Right ventricle myocardium superior (tissue), 1 donor: ENCODE results near the gene H1-8. TPM values are rescaled to one million over a fixed set of nuclear protein-coding genes. Genes with fewer than 3 reads are reported as not detected.
A peak's percentile ranks its signal among the peaks of the same experiment; 100 is the strongest.

Source experiments
- ATAC-seq: fragments of 200-7000 bp; cut with Tn5 transposase; one replicate; pipeline ENCODE4 v1.9.1; 2020; ENCODE audit warnings: mild to moderate bottlenecking; ENCODE audit not compliant: poor library complexity
- DNase-seq: peaks from one replicate; pipeline ENCODE4 v3.0.0-alpha.2; 2020
- intact Hi-C: fragments of 100-400 bp; cut with DNase I; formaldehyde crosslinking; loops from one replicate; pipeline ENCODE4 v1.11.2; 2022
- total RNA-seq: library from RNA; stranded (reverse); fragmentation: NEBNext Ultra II Directional; extraction: Animal tissue kit (Norgen Biotek cat#: 25700); gene quantifications from one replicate; pipeline ENCODE4 v1.2.1, GENCODE V29; 2021
- donor health status: DM: no; HTN: yes; CAD: no; lungs with severe emphysema.

H1-8 gene
- total RNA-seq, 1 donor from 2014 or later, result not detected

DNA sequence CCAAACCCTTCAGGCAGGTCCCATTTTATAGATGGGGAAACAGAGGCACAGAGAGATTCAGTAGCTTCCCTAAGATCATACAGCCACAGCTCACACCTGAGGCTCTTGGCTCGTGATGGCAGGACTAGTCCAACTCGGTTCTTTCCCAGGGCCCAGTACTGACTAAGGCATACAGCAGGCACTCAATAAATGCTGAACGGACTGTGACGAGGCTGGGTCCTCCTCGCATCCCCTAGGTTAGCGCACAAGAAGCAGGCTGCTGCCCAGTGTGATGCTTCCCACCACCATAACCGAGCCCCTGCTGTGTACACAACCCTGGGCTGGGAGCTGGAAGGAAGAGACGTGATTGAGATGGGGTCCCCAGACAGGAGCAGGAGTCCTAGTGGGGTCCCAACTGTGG is 38.6 kb downstream of the H1-8 start:
- intact Hi-C loops, result no loop called here
- ATAC-seq (no peak), DNase-seq (no peak)

DNA sequence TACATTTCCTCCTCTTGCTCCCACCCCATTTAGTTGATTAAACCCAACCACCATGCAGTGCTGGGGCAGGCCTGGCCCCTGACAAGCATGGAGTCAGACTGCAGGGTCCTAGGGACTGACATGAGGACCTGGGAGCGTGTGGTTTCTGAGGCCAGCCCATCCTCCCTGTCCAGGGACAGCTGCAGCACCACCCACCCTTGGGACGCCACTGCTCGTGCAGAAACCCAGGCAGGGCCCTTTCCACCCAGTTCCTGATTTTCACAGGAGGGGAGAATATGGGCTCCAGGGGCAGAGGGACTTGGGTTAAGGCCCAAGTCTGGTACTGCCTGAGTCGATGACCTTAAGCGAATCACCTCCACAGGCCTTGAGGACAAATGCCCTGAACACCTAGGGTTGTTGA is 39.8 kb downstream of the H1-8 start:
- ATAC-seq (no peak), DNase-seq (no peak)
- intact Hi-C loops, result no loop called here

DNA sequence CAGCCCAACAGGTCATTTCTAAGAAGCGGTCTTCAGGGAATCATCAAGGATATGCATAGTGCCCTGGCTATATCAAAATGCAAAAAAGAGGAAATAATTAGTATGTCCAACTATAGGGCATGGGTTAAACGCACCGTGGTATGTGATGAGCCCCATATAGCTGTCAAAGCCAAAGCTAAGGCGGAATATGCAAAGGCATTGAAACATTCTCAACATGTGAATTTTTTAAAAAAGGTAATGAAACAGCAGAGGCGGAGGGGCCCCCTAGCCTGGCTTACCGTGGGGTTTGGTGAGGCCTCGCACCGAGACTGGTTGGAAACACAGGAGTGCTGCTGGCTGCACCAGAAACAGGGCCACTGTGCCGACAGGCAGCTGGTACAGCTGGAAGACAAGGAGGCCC is 40.3 kb downstream of the H1-8 start:
- DNase-seq (no peak), ATAC-seq (no peak)
- intact Hi-C loops, result no loop called here

DNA sequence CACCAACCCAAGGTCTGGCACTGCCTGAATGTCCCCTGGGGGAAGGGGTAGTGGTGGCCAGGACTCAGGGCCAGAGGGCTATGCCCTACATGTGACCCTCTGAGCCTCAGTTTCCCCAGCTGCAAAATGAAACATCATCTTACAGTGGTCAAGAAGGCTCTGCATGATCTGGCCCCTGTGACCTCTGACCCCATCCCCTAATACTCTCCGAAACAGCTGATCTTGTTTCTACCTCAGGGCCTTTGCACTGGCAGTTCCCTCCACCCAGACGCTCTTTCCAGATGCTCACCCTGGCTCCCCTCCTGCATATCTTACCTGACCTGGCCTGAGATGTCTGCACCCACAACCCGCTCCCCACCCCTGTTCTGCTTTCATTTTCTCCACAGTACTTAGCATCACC is 41.7 kb downstream of the H1-8 start:
- no peak for ATAC-seq
- intact Hi-C loops, result no loop called here

DNA sequence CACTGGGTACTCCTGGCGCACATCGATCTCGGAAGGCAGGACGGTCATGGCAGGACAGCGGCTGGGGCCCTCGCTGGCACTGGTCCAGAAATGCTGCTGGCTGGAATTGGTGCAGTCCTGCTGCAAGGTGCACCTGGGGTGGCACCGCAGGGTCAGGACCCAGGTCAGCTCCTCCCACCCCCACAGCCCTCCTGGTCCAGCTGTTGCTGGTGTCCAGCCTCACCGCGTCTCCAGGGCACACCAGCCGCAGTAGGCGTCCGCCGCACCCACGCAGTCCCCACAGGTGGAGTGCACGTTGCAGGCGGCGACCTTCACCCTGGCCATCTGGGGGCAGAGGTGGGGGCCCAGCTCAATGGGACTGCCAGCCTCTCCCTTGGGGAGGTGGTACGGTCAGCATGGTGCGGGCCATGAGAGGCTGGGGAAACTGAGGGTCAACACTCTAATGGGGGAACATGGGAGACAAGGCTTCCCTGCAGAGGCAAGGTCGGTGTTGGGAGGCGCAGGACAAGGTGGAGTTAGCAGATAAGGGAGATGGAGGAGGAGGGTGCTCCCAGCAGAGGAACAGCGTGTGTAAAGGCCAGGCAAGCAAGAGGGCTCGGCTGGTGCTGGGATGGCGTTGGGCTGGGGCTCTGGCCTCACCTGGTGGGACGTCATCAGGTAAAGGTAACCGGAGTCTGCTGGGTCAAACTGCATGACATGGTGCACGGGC is 43.1 kb downstream of the H1-8 start:
- intact Hi-C loops, result no loop called here
- ATAC-seq (no peak), DNase-seq (peak; percentile 44)

More for the DNA sequence above, 41.7 kb downstream of the H1-8 start:
- no peak for DNase-seq

DNA sequence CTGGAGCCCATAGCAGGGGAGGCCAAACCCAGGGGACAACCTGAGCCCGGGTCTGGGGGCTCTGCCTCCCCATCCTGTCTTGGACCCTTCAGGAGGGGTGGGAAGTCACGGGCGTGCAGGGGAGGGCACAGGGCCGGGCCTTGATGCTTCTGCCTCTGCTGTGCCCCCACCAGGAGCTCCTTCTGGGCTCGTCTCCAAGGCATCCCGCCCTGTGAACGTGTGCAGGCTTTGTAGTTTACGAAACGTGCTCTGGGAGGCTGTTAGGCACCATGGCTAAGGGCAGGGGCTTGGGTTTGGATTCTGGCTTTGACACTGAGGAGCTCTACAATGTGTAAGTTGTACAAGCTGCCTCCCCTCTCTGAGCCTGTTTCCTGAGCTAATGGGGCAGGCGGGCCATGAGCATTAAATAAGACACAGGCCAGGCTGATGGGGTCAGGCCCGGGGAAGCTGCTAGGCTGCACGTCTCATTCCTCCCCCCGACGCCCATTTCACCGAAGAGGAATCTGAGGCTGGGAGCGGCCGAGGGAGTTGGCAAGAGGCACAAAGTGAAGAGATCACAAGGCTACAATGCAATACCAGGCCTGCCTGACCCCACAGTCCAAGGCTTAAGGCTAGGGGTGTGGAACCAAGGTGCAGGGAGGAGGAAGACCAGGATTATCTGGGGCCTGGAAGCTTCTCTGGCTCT is 43.9 kb downstream of the H1-8 start:
- DNase-seq (no peak), ATAC-seq (peak; percentile 9)
- intact Hi-C loops, result no loop called here

DNA sequence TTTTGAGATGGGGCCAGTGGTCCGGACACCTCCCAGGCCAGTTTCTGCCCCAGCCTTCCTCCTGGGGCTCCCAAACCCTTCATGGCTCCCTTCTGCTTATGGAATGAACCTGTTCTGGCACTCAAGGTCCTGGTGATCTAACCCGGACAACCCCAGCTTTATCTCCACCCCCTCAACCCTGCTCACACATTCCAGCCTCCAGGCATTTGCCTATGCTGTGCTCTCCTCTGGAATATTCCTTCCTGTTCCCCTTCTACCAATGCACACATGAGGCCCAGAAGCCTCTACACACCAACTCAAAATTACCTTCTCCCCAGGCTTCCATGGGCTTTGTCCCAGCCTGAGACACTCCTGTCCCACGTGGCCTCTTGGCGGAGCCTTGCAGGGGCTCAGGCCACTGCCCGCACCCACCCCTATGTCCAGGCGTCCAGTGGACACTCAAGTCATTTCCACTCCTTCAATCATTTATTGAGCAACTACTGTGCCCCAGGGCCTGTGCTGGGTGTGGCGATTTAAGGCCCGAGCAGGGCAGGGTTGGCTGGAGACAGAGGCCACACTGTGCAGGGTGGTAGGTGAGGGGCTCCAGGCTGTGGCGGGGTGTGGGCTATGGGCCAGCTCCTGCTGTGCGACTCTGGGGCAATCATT is 44.7 kb downstream of the H1-8 start:
- no peak for DNase-seq
- intact Hi-C loops, result no loop called here

DNA sequence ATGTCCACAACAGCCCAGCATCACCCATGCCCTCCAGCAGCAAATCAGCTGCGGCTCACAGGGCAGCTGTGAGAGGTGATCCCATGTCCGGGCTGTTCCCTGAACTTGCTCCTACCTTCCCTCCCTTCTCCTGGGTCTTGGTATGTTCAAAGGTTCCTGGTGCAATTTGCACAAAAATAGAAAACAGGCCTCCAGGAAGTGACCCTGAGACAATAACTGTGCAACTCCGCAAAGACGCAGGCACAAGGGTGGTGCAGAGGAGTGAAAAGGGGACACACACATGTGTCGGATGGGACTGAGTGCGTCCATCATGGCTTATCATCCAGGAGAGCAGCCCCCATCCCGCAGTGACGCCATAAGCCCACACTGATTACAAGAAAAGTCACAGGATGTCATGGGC is 47.2 kb downstream of the H1-8 start:
- ATAC-seq (no peak), DNase-seq (no peak)
- intact Hi-C loops, result no loop called here

More for the DNA sequence above, 44.7 kb downstream of the H1-8 start:
- ATAC-seq, result no peak

DNA sequence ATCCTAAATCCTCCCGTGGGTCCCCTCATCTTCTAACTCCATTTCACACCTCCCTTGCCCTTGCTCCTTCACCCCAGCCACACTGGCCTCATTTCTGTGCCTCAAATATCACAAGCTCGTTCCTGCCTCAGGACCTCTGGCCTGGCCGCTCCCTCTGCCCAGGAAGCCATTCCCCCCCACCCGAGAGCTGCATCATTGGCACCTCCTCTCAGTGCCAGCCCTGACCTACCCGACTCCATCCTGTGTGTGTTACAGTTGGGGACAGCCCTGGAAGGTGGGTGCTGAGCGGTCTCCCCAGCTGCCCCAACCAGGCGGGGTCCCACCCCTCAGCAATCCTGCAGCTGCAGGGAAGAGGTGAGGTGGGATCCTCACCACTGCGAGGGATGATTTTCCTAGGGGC is 49.0 kb downstream of the H1-8 start:
- no peak for DNase-seq
- ATAC-seq, result no peak
- intact Hi-C loops, result no loop called here

DNA sequence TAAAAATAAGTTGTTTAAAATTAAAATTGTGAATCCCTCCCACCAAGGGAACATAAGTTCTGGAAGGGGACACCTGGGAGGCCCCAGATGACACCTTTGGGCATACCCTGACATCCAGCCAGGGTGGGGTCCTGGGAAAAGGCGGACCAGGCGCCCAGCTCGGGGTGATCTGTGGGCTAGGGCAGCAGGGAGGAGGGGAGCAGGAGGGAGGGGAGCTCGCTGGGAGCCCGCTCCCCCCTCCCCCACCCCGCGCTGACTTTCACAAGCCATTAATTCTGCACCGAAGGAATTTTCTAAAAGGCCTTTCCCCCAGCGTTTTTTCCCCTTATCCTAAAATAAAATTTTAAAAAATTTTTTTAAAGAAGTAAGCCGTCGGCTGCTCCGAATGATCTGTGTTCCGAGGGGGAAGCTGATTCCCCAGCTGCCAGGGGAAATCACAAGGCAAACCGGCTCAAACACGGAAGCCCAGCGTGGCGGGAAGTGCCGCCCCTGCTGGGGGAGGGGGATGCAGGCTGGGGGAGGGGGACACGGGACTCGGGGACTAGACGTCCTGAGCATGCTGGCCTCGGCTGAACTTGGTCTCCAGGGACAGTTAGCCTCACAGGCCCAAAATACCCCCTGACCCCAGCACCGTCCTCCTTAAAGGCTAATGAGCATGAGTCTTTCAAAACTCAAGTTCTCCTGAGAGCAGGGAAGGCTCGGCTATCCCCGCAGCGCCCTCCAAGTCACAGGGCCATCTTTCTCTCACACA is 49.6 kb downstream of the H1-8 start:
- intact Hi-C loops, result no loop called here
- ATAC-seq, result peak; percentile 23
- peak; percentile 89 for DNase-seq

DNA sequence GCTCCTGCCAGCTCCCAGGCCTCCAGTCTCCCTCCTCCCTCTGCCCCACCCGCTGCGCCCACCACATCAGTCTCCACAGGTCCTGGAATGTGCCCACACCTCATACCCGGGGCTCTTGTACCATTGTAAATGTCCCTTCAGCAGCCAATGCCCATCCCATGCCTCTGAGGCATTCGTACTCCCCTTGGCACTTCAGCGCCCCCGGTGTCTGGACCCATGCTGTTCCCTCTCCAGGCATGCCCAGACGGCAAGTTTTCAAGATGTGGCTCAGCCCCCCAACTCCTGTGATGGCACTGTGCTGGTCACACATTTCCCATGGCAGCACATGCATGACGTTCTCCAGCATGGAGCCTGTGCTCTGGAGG is 50.2 kb downstream of the H1-8 start:
- ATAC-seq (no peak), DNase-seq (no peak)
- intact Hi-C loops, result no loop called here

DNA sequence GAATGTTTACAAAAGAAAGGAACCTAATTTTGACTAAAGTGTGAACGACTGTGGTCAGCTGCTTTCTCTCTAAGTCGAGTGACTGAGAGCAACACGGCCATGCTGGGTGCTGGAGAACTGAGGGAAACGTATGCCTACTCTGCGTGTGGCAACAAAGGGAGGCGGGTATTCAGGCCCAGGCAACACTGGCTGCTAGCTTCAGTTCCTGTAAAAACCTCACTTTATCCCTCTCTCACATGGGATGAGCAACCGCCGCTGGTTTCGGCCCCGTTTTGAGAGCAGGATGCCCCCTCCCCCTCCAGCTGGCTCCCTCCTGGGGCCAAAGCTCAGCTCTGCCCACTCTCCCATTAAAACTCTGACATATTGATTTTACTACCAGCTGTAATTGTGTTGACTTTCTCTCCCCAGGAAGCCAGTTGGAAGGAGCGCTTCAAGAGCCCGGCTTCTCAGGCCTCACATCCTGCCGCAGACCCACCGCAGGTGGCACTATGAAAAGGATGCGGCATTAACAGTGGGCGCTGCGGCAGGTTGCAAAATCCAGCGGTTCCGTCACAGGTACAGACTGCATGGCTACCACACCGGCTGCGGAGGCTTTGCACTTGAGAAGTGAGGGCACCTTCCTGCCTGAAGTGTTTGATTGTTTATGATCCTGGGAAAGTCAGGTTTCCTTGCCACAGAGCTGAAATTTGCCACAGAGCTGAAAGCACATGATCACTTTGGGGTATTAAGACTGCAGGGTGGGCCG is 50.8 kb downstream of the H1-8 start:
- intact Hi-C loops, result no loop called here
- DNase-seq, result no peak

DNA sequence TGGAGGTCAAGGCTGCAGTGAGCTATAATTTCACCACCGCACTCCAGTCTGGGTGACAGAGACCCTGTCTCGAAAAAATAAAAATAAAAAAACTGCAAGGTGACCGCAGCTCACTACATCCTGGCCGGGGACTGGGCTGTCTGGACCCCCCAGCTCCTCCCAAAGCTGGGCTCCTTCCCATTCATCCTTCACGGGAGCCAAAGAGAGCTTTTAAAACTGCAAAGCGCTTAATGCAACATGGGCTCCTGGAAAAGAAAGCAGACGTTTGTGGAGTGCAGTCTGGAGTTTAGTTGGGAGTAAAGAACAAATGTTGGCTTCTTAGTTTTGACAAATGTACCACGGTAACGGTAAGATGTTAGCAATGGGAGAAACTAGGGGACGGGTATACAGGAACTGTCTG is 51.4 kb downstream of the H1-8 start:
- ATAC-seq, result no peak
- DNase-seq, result no peak
- intact Hi-C loops, result no loop called here

More for the DNA sequence above, 50.8 kb downstream of the H1-8 start:
- ATAC-seq, result no peak

DNA sequence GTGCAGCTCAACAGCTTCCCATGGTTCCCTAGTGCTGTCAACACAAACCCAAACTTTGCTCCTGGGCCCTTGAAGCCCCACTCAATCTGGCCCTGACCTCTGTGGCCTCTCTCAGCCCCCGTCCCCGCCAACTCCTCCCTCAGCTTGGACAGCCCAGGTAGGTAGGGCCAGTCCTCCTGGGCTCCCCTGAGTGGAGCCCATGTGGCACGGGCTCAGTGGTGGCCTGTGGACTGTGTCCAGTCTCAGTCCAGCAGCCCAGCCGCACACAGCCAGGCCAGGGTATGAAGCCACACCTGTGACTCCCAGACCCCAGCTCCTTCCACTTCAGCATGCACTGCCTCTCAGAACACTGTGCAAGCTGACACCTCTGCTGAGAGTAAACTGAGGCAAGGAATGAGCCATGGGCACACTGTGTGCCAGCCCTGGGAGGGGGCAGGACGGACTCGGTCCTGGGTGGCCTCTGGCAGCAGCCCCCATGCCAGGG is 52.0 kb downstream of the H1-8 start:
- no peak for ATAC-seq
- intact Hi-C loops, result loop anchor here (5.0 kb wide), 1 partner anchor 103 kb away; no protein-coding TSS in a partner anchor
- DNase-seq, result no peak

DNA sequence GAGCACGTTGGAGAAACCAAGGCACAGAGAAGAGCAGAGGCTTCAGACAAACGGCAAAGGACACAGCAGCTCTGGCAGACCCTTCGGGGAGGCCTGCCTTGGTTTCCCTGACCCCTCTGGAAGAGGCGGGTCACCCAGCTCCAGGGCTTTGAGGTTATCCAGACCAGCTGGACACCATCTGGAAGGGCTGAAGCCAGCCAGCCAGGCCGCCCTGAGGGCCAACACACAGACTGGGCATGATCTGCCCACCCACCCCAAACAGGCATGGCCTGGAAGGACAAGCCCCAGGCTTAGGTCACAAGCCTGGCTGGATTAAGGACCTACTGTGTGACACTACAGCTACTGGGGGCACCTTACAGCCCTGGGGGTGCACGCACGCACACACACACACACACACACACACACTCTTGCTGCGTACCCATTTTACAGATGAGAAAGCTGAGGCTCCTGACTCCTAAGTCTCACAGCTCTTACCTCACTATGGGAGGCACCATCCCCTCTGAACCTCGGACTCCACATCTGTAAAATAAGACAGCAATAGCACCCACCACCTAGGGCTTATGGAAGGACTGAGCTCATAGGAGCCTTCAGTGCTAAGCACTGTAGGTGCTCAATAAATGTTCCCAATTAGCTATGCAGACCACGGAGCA is 52.7 kb downstream of the H1-8 start:
- DNase-seq, result no peak
- intact Hi-C loops, result loop anchor here (5.0 kb wide), 1 partner anchor 103 kb away; no protein-coding TSS in a partner anchor

DNA sequence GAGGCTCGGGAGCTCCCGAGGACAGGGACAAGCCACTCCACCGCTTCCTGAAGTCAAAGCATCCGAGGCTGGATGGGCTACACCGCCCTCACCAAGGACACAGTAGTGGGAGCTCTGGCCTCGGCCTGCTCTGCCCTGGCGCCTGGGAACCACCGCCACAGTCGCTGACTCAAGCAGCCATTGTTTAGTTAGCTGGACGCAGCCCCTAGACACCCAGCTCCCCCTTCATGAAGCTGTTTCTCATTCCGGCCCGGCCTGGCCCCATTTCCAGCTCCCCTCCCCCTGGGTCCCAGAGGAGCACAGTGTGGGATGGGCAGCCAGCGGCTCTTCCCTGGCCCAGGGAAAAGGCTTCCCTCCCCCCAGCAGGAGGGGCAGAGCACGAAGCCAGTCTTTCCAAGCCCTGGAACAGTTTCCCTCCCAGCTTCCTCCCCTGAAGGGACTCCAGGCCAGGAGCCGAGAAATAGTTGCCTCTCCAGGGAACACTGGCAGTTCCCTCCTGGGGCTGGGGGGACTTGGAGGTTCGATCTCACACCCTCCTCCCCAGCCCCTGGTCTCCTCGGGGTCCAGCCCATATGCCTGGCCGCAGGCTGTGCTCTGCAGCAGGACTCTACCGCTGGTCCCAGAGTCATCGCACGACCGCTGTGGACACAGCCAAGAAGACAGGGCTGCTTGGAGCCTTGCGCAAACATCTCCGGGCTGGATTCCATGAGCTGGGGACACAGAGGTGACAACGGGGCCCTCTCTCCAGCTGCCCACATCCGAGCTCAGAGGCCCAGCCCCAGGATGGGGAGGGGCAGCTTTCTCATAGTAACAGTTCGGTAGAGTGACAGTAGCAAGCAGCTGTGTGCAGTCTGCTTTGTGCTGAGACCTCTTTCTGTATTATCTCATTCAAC is 53.5 kb downstream of the H1-8 start:
- intact Hi-C loops, result loop anchor here (5.0 kb wide), 1 partner anchor 104 kb away; no protein-coding TSS in a partner anchor
- ATAC-seq (peak; percentile 75), DNase-seq (peak; percentile 94)

More for the DNA sequence above, 52.7 kb downstream of the H1-8 start:
- no peak for ATAC-seq
